Ishikawa (cell line): ENCODE results near the gene NKAIN2.

ENCODE experiments used
- CEBPB ChIP-seq: IDR thresholded peaks from 2 replicates; pipeline ENCODE4 v1.6.1; 2012
- EP300 ChIP-seq: IDR thresholded peaks from 2 replicates; pipeline ENCODE4 v1.6.1; 2012; ENCODE audit warnings: borderline replicate concordance
- TAF1 ChIP-seq: IDR thresholded peaks from 2 replicates; pipeline ENCODE4 v1.6.1; 2012; ENCODE audit warnings: low read depth, mild to moderate bottlenecking
- TF ChIP-seq, protein P1 (sequence below): IDR thresholded peaks from 2 replicates; pipeline ENCODE4 v1.6.1; 2012

DNA sequence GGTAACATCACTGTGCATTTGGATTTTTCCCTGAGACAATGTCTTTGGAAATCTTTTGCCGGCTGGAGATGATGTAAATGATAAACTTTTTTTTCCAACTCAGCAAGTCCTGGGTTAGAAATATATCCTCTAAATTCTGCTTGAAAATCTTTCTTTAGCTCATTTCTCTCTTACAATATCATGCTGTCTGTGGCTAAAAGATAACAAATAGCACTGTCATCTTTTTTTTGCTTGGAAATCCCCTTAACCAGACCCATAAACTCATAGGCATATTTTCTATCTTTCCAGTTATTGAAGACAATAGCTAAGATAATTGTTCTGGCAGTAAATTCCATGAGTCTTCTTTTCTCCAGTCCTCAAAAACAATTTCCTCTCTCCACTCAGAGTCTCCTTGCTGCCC is 481.5 kb downstream of the NKAIN2 start:
- no peak for TF ChIP-seq CEBPB
- TF ChIP-seq, protein P1, sequence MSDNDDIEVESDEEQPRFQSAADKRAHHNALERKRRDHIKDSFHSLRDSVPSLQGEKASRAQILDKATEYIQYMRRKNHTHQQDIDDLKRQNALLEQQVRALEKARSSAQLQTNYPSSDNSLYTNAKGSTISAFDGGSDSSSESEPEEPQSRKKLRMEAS, result no peak
- no peak for TF ChIP-seq TAF1
- TF ChIP-seq EP300, result no peak
